ENCODE data around the gene GABRQ. TPM values are rescaled to one million over a fixed set of nuclear protein-coding genes. Genes with fewer than 3 reads are reported as not detected.

The GABRQ gene
- total RNA-seq, 4 donors from 2014 or later = under 0.01 to 0.15 (median 0.13) TPM; not detected in 1

DNA sequence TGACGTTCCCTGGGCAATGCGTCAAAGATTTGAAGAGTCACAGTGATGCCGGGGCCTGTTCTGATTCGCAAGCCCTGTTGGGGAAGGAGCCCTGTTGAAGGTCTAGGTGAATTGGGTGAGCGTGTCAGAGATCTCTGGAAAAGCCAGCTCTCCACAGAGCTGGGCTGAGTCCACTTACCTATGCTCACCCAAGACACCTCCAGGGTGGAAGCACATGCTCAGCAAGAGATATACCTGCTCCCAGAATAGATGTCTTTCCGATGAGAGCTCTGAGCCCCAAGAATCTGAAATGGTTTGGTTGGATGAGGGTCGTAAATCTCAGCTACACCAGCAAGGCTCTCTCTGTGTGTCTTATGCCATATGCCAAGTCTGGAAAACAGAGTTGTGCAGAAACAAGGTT, 1.7 kb downstream of the GABRQ start:
- Histone ChIP-seq H3K4me1 (peaks cover 0 to 5% of the 10 kb centered on the region in 2 donors), H3K9me3 (no peaks in the 10 kb centered on the region), H3K4me3 (replicated peaks in 1 of 3) (no peak overlapping the region), H3K27ac (no peak overlapping the region), H3K36me3 (no peaks in the 10 kb centered on the region), H3K27me3 (no peaks in the 10 kb centered on the region)
- DNase-seq = no peak
- intact Hi-C loops (cut with DNase I) = loop anchor here (5.0 kb wide), 1 partner anchor 892 kb away; no protein-coding TSS in a partner anchor
- no peak for TF ChIP-seq POLR2A (IDR thresholded peaks at IDR 0.05)
- TF ChIP-seq, protein P1, sequence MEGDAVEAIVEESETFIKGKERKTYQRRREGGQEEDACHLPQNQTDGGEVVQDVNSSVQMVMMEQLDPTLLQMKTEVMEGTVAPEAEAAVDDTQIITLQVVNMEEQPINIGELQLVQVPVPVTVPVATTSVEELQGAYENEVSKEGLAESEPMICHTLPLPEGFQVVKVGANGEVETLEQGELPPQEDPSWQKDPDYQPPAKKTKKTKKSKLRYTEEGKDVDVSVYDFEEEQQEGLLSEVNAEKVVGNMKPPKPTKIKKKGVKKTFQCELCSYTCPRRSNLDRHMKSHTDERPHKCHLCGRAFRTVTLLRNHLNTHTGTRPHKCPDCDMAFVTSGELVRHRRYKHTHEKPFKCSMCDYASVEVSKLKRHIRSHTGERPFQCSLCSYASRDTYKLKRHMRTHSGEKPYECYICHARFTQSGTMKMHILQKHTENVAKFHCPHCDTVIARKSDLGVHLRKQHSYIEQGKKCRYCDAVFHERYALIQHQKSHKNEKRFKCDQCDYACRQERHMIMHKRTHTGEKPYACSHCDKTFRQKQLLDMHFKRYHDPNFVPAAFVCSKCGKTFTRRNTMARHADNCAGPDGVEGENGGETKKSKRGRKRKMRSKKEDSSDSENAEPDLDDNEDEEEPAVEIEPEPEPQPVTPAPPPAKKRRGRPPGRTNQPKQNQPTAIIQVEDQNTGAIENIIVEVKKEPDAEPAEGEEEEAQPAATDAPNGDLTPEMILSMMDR (IDR thresholded peaks at IDR 0.05) = no peak
- 88 to 90% methylated on average over 4 to 7 of the region's 7 CpGs for WGBS, 2 donors

DNA sequence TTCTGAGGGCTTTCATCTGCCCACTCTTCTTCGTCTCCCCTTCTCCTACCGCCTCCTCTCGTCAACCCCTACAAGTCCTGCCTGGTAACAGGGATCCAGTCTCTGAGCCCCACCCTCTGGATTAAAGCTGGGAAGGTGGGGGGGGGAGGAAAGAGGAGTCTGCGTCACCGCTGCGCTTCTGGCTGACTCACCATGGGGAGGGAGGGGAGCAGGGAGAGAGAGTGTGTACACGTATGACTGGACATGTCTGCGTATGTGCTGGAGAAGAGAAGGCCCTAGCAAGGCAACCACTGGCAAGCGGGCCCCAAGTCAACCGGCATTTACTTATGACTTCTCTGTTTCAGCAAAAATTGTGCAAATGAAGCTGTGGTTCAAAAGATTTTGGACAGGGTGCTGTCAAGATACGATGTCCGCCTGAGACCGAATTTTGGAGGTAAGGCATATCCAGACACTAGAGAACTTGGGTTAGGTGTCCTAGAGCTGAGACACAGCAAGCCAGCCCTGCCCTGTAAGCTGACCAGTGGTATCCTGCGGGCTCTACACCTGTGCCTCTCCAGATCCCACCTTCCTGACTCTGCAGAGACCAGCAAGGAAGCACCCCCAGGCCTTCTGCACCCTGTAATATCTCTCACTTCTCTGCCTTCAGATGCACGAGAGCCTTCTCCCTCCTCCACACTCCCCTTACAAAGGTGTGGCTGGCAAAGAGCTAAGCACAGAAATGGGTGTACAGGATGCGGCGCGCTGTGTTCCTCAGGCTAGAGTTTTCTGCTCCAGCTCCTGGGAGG, 2.5 kb downstream of the GABRQ start:
- intact Hi-C loops (cut with DNase I) = no loop called here
- WGBS, 2 donors = 69 to 75% methylated on average over 18 of the region's 18 CpGs
- H3K4me1 ChIP-seq = peaks cover 0 to 5% of the 10 kb centered on the region in 2 donors
- H3K9me3 ChIP-seq = no peaks in the 10 kb centered on the region
- H3K4me3 ChIP-seq (replicated peaks in 1 of 3) = no peak overlapping the region
- no peak for DNase-seq
- TF ChIP-seq, protein P1 (IDR thresholded peaks at IDR 0.05) = no peak
- TF ChIP-seq POLR2A (IDR thresholded peaks at IDR 0.05) = no peak
- no peak overlapping the region for H3K27ac ChIP-seq
- H3K27me3 ChIP-seq = no peaks in the 10 kb centered on the region
- no peaks in the 10 kb centered on the region for H3K36me3 ChIP-seq

DNA sequence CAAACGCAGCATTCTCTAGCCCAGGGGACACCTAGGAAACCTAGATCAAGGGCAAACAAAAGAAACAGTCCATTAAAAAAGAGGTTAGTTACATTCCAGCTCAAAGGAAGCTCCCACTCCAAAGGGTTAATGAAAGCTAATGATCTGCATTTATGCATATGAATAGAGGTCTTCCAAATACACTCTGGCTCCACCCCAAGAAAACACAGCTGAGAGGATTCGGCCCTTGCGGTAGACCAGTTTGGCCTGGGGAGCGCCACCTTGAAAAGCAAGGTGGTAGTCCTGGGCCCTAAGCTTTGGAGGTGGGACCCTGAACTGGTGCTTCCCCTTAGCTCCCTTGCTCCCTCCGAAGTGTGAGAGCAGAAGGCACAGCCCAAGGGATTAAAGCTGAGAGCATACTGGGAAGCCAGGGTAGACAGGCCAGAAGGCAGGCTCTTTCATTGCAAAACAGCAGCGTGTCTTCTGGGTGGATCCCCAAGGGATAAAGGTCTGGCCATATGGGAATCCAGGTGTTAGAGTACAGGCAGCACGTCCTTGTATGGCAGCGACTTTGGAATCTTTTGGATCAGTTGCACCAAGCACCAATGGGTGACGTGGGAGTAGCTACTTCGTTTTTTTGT, 3.7 kb downstream of the GABRQ start:
- no peak for DNase-seq
- no peak overlapping the region for H3K27ac ChIP-seq
- no peak overlapping the region for H3K4me3 ChIP-seq (replicated peaks in 1 of 3)
- 66 to 67% methylated on average over 8 of the region's 10 CpGs for whole genome bisulfite sequencing, 2 donors
- H3K4me1 ChIP-seq = peaks cover 0 to 5% of the 10 kb centered on the region in 2 donors
- no peak for TF ChIP-seq POLR2A (IDR thresholded peaks at IDR 0.05)
- TF ChIP-seq, protein P1 (IDR thresholded peaks at IDR 0.05) = no peak
- H3K9me3 ChIP-seq = no peaks in the 10 kb centered on the region
- intact Hi-C loops (cut with DNase I) = no loop called here
- H3K36me3 ChIP-seq = no peaks in the 10 kb centered on the region
- H3K27me3 ChIP-seq = no peaks in the 10 kb centered on the region

DNA sequence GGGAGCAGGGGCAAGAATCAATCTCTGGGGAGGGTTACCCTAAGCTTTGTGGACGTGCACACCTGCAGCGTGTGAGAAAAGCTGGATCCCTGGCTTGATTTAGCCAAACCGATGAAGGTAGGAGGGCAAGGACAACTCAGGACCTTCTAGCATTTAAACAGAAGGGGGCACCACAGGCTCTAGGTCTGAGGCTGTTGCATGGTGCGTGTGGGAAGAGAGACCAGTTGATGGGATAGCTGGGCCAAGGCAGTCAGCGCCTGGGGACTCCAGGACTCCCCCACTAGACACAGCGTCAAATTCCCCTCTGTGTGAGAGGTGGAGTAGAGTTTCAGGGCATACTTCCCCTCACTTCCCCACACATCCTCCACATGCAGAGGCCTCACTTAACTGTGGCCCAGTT, 4.3 kb downstream of the GABRQ start:
- H3K27me3 ChIP-seq = no peaks in the 10 kb centered on the region
- intact Hi-C loops (cut with DNase I) = no loop called here
- 79 to 82% methylated on average over 3 of the region's 6 CpGs for WGBS, 2 donors
- TF ChIP-seq, protein P1 (IDR thresholded peaks at IDR 0.05) = no peak
- no peak overlapping the region for H3K4me3 ChIP-seq (replicated peaks in 1 of 3)
- H3K9me3 ChIP-seq = no peaks in the 10 kb centered on the region
- H3K27ac ChIP-seq = no peak overlapping the region
- peaks cover 0 to 5% of the 10 kb centered on the region in 2 donors for H3K4me1 ChIP-seq
- no peaks in the 10 kb centered on the region for H3K36me3 ChIP-seq
- DNase-seq = no peak
